HEK293T (cell line): ENCODE results near the gene DLG2.

ENCODE experiments used
- CTCF ChIA-PET: fragments of 350-600 bp; formaldehyde crosslinking; extraction: SDS; loops from one replicate; lab custom pipeline; 2021; ENCODE audit warnings: antibody characterized with exemption, inconsistent platforms; lab: Yijun Ruan, JAX
- POLR2A ChIA-PET: fragments of 350-600 bp; formaldehyde crosslinking; extraction: SDS; loops from one replicate; lab custom pipeline; 2020; ENCODE audit warnings: antibody characterized with exemption, inconsistent platforms; lab: Yijun Ruan, JAX
- DNase-seq: peaks from one replicate; pipeline ENCODE4 v3.0.0; 2012; ENCODE audit warnings: mixed read lengths; ENCODE audit errors: extremely low spot score
- ARNT ChIP-seq: fragments of 450-650 bp; IDR thresholded peaks from 2 replicates; pipeline ENCODE4 v1.6.1; 2017; ENCODE audit warnings: mild to moderate bottlenecking
- BHLHE40 ChIP-seq: fragments of 450-650 bp; IDR thresholded peaks from 2 replicates; pipeline ENCODE4 v1.6.1; 2016; ENCODE audit warnings: mild to moderate bottlenecking, moderate library complexity, borderline replicate concordance
- CTBP1 ChIP-seq: fragments of 450-650 bp; IDR thresholded peaks from 2 replicates; pipeline ENCODE4 v1.6.1; 2016; ENCODE audit warnings: borderline replicate concordance
- ELF4 ChIP-seq: fragments of 450-650 bp; IDR thresholded peaks from 2 replicates; pipeline ENCODE4 v1.6.1; 2017; ENCODE audit warnings: antibody characterized with exemption
- FOXA1 ChIP-seq: fragments of 450-650 bp; IDR thresholded peaks from 2 replicates; pipeline ENCODE4 v1.6.1; 2016; ENCODE audit warnings: mild to moderate bottlenecking
- FOXK2 ChIP-seq: fragments of 450-650 bp; IDR thresholded peaks from 2 replicates; pipeline ENCODE4 v1.6.1; 2016; ENCODE audit warnings: mild to moderate bottlenecking
- FOXM1 ChIP-seq: fragments of 450-650 bp; IDR thresholded peaks from 2 replicates; pipeline ENCODE4 v1.6.1; 2017; ENCODE audit warnings: mild to moderate bottlenecking, borderline replicate concordance
- HDGF ChIP-seq: fragments of 450-650 bp; IDR thresholded peaks from 2 replicates; pipeline ENCODE4 v1.6.1; 2017; ENCODE audit warnings: antibody characterized with exemption, borderline replicate concordance
- L3MBTL2 ChIP-seq: fragments of 450-650 bp; conservative IDR thresholded peaks from 2 replicates; pipeline ENCODE4 v1.6.1; 2016; ENCODE audit warnings: mild to moderate bottlenecking
- LEF1 ChIP-seq: fragments of 450-650 bp; IDR thresholded peaks from 2 replicates; pipeline ENCODE4 v1.6.1; 2017; ENCODE audit warnings: mild to moderate bottlenecking, borderline replicate concordance
- NFRKB ChIP-seq: fragments of 450-650 bp; IDR thresholded peaks from 2 replicates; pipeline ENCODE4 v1.6.1; 2016; ENCODE audit warnings: mild to moderate bottlenecking, moderate library complexity
- SP1 ChIP-seq: fragments of 450-650 bp; IDR thresholded peaks from 2 replicates; pipeline ENCODE4 v1.6.1; 2017
- SUZ12 ChIP-seq: fragments of 450-650 bp; IDR thresholded peaks from 2 replicates; pipeline ENCODE4 v1.6.1; 2016; ENCODE audit warnings: mild to moderate bottlenecking
- TARDBP ChIP-seq: fragments of 450-650 bp; IDR thresholded peaks from 2 replicates; pipeline ENCODE4 v1.6.1; 2016
- ZNF384 ChIP-seq: fragments of 450-650 bp; IDR thresholded peaks from 2 replicates; pipeline ENCODE4 v1.6.1; 2016
- TF ChIP-seq, protein P1 (sequence below): fragments of 450-650 bp; IDR thresholded peaks from 2 replicates; pipeline ENCODE4 v1.6.1; 2016

The DLG2 gene

GRCh38 chr11:84452211-84452610, 1174.9 kb downstream of the DLG2 start:
- TF ChIP-seq L3MBTL2 (no peak), FOXM1 (no peak), ZNF384 (no peak), TARDBP (no peak), SP1 (no peak), ARNT (no peak), FOXA1 (no peak), FOXK2 (no peak), ELF4 (no peak), HDGF (no peak), NFRKB (no peak), LEF1 (no peak), BHLHE40 (no peak), CTBP1 (no peak), SUZ12 (no peak)
- TF ChIP-seq, protein P1, sequence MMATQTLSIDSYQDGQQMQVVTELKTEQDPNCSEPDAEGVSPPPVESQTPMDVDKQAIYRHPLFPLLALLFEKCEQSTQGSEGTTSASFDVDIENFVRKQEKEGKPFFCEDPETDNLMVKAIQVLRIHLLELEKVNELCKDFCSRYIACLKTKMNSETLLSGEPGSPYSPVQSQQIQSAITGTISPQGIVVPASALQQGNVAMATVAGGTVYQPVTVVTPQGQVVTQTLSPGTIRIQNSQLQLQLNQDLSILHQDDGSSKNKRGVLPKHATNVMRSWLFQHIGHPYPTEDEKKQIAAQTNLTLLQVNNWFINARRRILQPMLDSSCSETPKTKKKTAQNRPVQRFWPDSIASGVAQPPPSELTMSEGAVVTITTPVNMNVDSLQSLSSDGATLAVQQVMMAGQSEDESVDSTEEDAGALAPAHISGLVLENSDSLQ, result no peak
- ChIA-PET CTCF (no interaction called here), POLR2A (no interaction called here)
- DNase-seq, result no peak

GRCh38 chr11:84438565-84438964, 1188.6 kb downstream of the DLG2 start:
- TF ChIP-seq LEF1, result no peak
- no peak for TF ChIP-seq L3MBTL2
- no peak for TF ChIP-seq ARNT
- DNase-seq, result no peak
- POLR2A ChIA-PET, result no interaction called here
- CTCF ChIA-PET, result no interaction called here

DNA sequence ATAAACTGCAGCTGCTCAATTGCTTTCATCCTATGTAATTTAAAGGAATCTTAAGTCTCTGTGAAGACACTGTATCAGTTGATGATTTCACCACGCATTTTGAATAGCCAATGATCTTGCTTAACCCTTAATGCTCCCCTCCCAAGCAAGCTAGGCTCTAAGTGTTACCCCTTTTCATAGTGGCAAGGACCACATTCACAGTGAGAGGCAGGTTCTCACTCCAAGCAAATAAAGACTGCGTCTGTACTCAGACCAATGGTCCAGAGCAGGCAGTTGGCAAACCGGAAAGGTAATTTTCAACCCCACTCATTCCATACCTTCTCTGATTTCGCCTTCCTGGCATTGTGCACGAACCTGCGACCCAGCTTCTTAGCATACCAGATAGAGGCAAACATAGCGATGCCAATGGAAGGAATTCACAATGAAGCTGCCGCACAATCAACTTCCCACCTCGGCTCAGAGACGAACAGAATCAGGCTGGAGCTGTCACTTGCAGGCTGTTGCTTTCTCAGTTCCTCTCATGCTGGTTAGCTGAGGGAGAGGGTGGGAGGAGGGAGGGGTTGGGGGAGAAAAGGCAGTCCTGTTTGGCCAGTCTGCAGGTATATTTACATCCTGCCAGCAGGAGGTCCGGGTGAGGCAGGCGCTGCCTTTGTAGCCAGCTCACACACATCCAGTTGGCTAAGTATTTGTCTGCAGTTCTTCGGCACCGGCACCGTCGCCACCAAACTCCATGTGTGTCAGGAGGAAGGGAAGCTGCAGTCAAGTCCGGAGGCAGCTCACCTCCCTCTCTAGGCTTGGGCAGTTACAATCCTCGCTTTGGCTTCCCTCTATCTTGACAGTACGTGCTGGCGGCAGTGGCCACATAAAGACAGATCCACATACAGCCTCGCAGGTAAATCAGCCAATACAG, 1189.8 kb downstream of the DLG2 start:
- DNase-seq, result no peak
- TF ChIP-seq L3MBTL2 (no peak), SP1 (no peak), HDGF (no peak)
- CTCF ChIA-PET, result no interaction called here
- POLR2A ChIA-PET, result no interaction called here

DNA sequence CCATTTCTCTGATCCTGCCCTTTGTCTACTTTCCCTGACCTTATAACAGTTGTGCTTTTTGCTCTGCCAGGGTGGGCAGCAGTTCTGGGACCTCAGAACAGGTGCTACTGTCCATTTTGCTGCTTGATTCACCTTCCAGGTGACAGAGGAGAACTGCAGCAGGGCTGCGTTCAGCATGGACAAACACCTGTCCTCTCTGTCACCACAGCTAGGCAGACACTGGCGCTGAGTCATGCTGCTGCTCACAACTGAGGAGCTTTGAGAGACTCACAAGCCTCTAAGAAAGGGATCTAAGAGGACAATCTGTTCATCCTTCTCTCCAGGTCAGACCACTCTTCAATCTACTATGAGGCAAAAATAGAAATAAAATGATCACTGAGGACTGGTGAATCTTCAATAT, 1196.5 kb downstream of the DLG2 start:
- DNase-seq, result no peak
- ChIA-PET CTCF (no interaction called here), POLR2A (no interaction called here)
- TF ChIP-seq LEF1 (no peak), TARDBP (no peak), L3MBTL2 (no peak), ARNT (no peak), NFRKB (no peak), BHLHE40 (no peak)
- TF ChIP-seq, protein P1, result no peak

- ChIA-PET CTCF (no interaction called here), POLR2A (no interaction called here)
- no peak for TF ChIP-seq FOXK2
- TF ChIP-seq ZNF384, result no peak
- no peak for TF ChIP-seq L3MBTL2
Observed at GRCh38 chr11:84425673-84426072, 1201.5 kb downstream of the DLG2 start.

DNA sequence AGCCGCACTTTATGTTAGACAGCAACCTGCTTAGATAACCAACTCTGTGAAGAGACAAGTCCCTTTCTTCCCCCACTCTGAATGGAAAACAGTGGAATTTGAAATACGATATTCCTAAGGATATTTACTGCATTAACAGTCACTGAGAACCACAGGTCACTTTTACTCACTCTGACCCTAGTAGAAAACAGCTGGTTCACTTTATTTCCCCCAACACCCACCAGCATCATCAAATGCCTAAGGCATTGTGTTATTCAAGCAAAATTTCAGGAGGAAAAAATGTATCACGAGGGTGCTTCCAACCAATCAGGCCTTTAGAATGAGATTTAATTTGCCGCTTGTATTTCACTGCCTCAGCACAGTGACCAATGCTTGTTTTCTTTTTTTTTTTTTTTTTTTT, 1206.9 kb downstream of the DLG2 start:
- no peak for DNase-seq
- TF ChIP-seq ZNF384, result no peak
- TF ChIP-seq SP1, result no peak
- TF ChIP-seq FOXM1, result no peak
- TF ChIP-seq ELF4, result no peak
- no peak for TF ChIP-seq CTBP1
- TF ChIP-seq SUZ12, result no peak
- TF ChIP-seq TARDBP, result no peak
- no peak for TF ChIP-seq L3MBTL2
- no peak for TF ChIP-seq LEF1
- TF ChIP-seq BHLHE40, result no peak
- TF ChIP-seq FOXK2, result no peak
- TF ChIP-seq, protein P1, result no peak
- no peak for TF ChIP-seq NFRKB
- no peak for TF ChIP-seq FOXA1
- ChIA-PET POLR2A (no interaction called here), CTCF (no interaction called here)

More at GRCh38 chr11:84425673-84426072, 1201.5 kb downstream of the DLG2 start:
- DNase-seq, result no peak

DNA sequence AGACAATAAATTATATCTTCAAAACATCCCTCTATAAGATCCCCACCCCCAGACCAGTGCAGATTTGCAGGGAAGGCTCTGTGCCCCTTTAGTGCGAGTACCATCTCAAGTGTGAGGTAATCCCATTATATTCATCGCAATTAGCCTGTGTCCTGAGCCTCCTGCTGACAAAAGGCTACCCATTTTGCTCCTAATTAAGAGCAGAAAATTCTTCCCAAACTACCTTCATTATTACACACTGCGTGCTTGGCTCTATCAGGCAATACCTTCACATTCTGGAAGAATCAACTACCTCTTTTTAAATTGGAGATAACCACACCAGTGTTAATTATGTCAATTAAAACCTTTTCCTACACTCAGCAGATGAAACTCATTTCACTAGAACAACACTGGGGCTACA, 1207.5 kb downstream of the DLG2 start:
- DNase-seq, result no peak
- ChIA-PET CTCF (no interaction called here), POLR2A (no interaction called here)
- TF ChIP-seq HDGF (no peak), FOXA1 (no peak), L3MBTL2 (no peak), ARNT (no peak), SP1 (no peak), TARDBP (no peak), FOXK2 (no peak), ZNF384 (no peak), CTBP1 (no peak)
- TF ChIP-seq, protein P1, result no peak
